ENCODE measurements around the gene ARHGAP29. TPM values are rescaled to one million over a fixed set of nuclear protein-coding genes. Genes with fewer than 3 reads are reported as not detected.

ARHGAP29 gene
- total and polyA plus RNA-seq, 10 of the 15 experiments (the other 5 are each of a cell fraction or from before 2014, with no cell fraction given) = under 0.01 to 0.43 (median 0.10) TPM; not detected in 4

DNA sequence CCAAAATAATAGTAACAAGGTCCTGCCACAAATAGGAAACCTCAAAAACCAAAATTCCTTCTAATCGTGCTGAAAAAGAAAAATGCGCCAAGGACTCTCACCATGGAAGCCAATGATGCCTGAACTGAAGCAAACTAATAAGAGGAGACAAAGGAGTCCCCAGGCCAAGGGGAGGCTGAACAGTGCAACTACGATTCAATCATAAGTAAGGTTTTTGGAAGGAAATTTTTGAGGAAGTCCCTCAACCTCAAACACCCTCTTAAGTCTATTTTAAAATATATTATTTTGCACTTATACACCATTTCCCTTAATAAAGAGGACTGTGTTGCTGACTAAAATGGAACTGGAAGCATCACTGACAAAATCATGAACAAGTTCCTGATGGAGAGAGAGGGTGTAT is 1.7 kb upstream of the ARHGAP29 start (continued):
- TF ChIP-seq ZSCAN29 (IDR thresholded peaks at IDR 0.05) (no peak), NFYB (IDR thresholded peaks at IDR 0.05; ENCODE audit: insufficient read depth, low read depth, low read length) (no peak)

GRCh38 chr1:94236630-94237290 is 624 bp downstream of the ARHGAP29 start:
- intact Hi-C loops (cut with micrococcal nuclease; ENCODE audit: unreplicated experiment) = loop anchor here (10.0 kb wide), 1 partner anchor 172 kb away; no protein-coding TSS in a partner anchor

More at GRCh38 chr1:94236630-94237290, 624 bp downstream of the ARHGAP29 start:
- Histone ChIP-seq H3K27me3 (replicated peaks in 1 of 2; ENCODE audit: control insufficient read depth in 2 of 2, insufficient read depth in 2 of 2, low read length in 1 of 2) (peaks cover 2 to 21% of the 10 kb centered on the region in 2 experiments; a peak in 2 of 4 replicates), H3K9me3 (replicated peaks; ENCODE audit: control insufficient read depth, insufficient read depth, low read length) (no peaks in the 10 kb centered on the region), H3K4me3 (no peak overlapping the region; the same call in 1 of the 2 replicates), H3K4me2 (ENCODE audit: control insufficient read depth, insufficient read depth) (peak overlapping the region; percentile 70), H3K9ac (ENCODE audit: control insufficient read depth, insufficient read depth, low read length) (no peak overlapping the region), H3K4me1 (ENCODE audit: control insufficient read depth, insufficient read depth, low read length) (no peaks in the 10 kb centered on the region), H2AFZ (ENCODE audit: control insufficient read depth, low read depth, low read length) (peak overlapping the region; percentile 31), H4K20me1 (ENCODE audit: control insufficient read depth, insufficient read depth) (no peaks in the 10 kb centered on the region), H3K27ac (ENCODE audit: control insufficient read depth, insufficient read depth) (no peak overlapping the region), H3K36me3 (ENCODE audit: control insufficient read depth in 2 of 2, insufficient read depth in 2 of 2, low read length in 1 of 2) (no peaks in the 10 kb centered on the region), H3K79me2 (ENCODE audit: control insufficient read depth, insufficient read depth, low read length) (no peaks in the 10 kb centered on the region)
- ChIA-PET POLR2A (no interaction called here), CTCF (no interaction called here), SMC1A (ENCODE audit: uncharacterized antibody, unreplicated experiment) (no interaction called here), RAD21 (ENCODE audit: unreplicated experiment) (no interaction called here)
- 0 out of 2 replicates have a peak, but pooled peaks have one; percentile 34 for TF ChIP-seq EZH2 (IDR thresholded peaks at IDR 0.05; ENCODE audit: borderline replicate concordance, control insufficient read depth, low read depth, low read length)
- TF ChIP-seq RELB (IDR thresholded peaks at IDR 0.05; ENCODE audit: low read depth) = no peak
- TF ChIP-seq, protein P1, sequence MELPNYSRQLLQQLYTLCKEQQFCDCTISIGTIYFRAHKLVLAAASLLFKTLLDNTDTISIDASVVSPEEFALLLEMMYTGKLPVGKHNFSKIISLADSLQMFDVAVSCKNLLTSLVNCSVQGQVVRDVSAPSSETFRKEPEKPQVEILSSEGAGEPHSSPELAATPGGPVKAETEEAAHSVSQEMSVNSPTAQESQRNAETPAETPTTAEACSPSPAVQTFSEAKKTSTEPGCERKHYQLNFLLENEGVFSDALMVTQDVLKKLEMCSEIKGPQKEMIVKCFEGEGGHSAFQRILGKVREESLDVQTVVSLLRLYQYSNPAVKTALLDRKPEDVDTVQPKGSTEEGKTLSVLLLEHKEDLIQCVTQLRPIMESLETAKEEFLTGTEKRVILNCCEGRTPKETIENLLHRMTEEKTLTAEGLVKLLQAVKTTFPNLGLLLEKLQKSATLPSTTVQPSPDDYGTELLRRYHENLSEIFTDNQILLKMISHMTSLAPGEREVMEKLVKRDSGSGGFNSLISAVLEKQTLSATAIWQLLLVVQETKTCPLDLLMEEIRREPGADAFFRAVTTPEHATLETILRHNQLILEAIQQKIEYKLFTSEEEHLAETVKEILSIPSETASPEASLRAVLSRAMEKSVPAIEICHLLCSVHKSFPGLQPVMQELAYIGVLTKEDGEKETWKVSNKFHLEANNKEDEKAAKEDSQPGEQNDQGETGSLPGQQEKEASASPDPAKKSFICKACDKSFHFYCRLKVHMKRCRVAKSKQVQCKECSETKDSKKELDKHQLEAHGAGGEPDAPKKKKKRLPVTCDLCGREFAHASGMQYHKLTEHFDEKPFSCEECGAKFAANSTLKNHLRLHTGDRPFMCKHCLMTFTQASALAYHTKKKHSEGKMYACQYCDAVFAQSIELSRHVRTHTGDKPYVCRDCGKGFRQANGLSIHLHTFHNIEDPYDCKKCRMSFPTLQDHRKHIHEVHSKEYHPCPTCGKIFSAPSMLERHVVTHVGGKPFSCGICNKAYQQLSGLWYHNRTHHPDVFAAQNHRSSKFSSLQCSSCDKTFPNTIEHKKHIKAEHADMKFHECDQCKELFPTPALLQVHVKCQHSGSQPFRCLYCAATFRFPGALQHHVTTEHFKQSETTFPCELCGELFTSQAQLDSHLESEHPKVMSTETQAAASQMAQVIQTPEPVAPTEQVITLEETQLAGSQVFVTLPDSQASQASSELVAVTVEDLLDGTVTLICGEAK (IDR thresholded peaks at IDR 0.05; ENCODE audit: borderline replicate concordance) = no peak
- in situ Hi-C loops (cut with MboI) = no loop called here
- no TSS peak for BruUV-seq (replicated peaks)
- DNase-seq (ENCODE audit: low read depth, low spot score) (no peak), ATAC-seq (peak; percentile 28), FAIRE-seq (no peak)
- 19% methylated on average over 39 of the region's 39 CpGs for WGBS (ENCODE audit: insufficient coverage, insufficient replicate concordance, low lambda C conversion rate, missing lambda C conversion rate)

Data from GM12878 (cell line).